GM19438 (cell line): ENCODE data around the gene WWOX.

Experiments used
- ATAC-seq: cut with Tn5 transposase; IDR thresholded peaks from one replicate; pipeline ENCODE4 v1.9.1; 2021; ENCODE audit warnings: low read depth; ENCODE audit not compliant: unreplicated experiment

WWOX gene

GRCh38 chr16:79156761-79157160 lies 1057.3 kb downstream of the WWOX start:
- no peak for ATAC-seq

GRCh38 chr16:79158337-79158736 lies 1058.9 kb downstream of the WWOX start:
- no peak for ATAC-seq

GRCh38 chr16:79159261-79160049 lies 1060.0 kb downstream of the WWOX start:
- no peak for ATAC-seq

- no peak for ATAC-seq
Observed at GRCh38 chr16:79162977-79163376, 1063.5 kb downstream of the WWOX start.

GRCh38 chr16:79163691-79164387 lies 1064.4 kb downstream of the WWOX start:
- no peak for ATAC-seq

- ATAC-seq: no peak
Observed at GRCh38 chr16:79164388-79164995, 1065.0 kb downstream of the WWOX start.

- no peak for ATAC-seq
Observed at GRCh38 chr16:79165079-79165478, 1065.6 kb downstream of the WWOX start.

- ATAC-seq: no peak
Observed at GRCh38 chr16:79165506-79165905, 1066.1 kb downstream of the WWOX start.

GRCh38 chr16:79167893-79168292 lies 1068.4 kb downstream of the WWOX start:
- ATAC-seq: no peak

- ATAC-seq: no peak
Observed at GRCh38 chr16:79168321-79168720, 1068.9 kb downstream of the WWOX start.

- ATAC-seq: no peak
Observed at GRCh38 chr16:79169239-79169638, 1069.8 kb downstream of the WWOX start.

- no peak for ATAC-seq
Observed at GRCh38 chr16:79170555-79171246, 1071.2 kb downstream of the WWOX start.

GRCh38 chr16:79171504-79171903 lies 1072.0 kb downstream of the WWOX start:
- ATAC-seq: no peak

- no peak for ATAC-seq
Observed at GRCh38 chr16:79171931-79172705, 1072.7 kb downstream of the WWOX start.

GRCh38 chr16:79172976-79173500 lies 1073.6 kb downstream of the WWOX start:
- ATAC-seq: no peak

- ATAC-seq: no peak
Observed at GRCh38 chr16:79173919-79174318, 1074.5 kb downstream of the WWOX start.

- ATAC-seq: no peak
Observed at GRCh38 chr16:79175286-79176057, 1076.0 kb downstream of the WWOX start.

- ATAC-seq: no peak
Observed at GRCh38 chr16:79177018-79177417, 1077.6 kb downstream of the WWOX start.

GRCh38 chr16:79181419-79181818 lies 1082.0 kb downstream of the WWOX start:
- ATAC-seq: no peak
